NCI-H1092 (cell line): Measurements from ENCODE around the gene PRR12.
A peak's percentile ranks its signal among the peaks of the same experiment; 100 is the strongest.

Source experiments
- DNase-seq: peaks from one replicate; lab custom pipeline; 2025; lab: John Stamatoyannopoulos, UW

Gene PRR12

DNA sequence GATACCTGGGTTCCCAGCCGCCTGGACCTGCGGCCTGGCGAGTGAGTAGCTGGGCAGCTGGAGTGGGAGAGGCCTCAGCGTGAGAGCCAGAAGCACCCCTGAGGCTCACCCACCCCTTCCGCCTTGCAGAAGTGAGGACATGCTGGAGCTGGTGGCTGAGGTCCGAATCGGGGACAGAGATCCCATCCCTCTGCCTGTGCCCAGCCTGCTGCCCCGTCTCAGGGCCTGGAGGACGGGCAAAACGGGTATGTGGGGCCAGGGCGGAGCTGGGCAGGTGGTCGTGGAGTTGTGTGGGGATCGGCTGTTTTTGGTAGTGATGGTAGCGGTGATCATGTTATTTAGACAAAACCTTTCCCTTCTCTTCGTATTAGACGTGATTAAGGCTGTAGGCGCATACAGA lies 55.6 kb downstream of the PRR12 start:
- DNase-seq, result no peak

DNA sequence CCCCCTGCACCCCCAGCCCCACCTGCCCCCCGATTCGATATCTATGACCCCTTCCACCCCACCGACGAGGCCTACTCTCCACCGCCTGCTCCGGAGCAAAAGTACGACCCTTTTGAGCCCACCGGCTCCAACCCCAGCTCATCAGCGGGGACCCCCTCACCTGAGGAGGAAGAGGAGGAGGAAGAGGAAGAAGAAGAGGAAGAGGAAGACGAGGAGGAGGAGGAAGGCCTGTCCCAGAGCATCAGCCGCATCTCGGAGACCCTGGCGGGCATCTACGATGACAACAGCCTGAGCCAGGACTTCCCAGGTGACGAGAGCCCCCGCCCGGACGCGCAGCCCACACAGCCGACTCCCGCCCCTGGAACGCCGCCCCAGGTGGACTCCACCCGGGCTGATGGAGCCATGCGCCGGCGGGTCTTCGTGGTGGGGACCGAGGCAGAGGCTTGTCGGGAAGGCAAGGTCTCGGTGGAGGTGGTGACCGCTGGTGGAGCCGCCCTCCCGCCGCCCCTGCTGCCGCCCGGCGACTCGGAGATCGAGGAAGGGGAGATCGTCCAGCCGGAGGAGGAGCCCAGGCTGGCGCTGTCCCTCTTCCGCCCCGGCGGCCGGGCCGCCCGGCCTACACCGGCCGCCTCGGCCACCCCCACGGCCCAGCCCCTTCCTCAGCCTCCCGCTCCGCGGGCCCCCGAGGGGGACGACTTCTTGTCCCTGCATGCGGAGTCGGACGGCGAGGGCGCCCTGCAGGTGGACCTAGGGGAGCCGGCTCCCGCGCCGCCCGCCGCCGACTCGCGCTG lies 60.2 kb downstream of the PRR12 start:
- DNase-seq, result no peak

DNA sequence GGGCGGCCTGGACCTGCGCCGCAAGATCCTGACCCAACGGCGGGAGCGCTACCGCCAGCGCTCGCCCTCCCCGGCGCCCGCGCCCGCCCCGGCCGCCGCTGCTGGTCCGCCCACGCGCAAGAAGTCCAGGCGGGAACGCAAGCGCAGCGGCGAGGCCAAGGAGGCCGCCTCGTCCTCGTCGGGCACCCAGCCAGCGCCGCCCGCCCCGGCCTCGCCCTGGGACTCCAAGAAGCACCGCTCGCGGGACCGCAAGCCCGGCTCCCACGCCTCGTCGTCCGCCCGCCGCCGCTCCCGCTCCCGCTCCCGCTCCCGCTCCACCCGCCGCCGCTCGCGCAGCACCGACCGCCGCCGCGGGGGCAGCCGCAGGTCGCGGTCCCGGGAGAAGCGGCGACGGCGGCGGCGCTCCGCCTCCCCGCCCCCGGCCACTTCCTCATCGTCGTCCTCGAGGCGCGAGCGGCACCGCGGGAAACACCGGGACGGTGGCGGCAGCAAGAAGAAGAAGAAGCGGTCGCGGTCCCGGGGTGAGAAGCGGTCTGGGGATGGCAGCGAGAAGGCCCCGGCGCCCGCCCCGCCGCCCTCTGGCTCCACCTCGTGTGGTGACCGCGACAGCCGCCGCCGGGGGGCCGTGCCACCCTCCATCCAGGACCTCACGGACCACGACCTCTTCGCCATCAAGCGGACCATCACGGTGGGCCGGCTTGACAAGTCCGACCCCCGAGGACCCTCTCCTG lies 61.0 kb downstream of the PRR12 start:
- DNase-seq, result no peak

- DNase-seq, result no peak
Observed at GRCh38 chr19:49652551-49653465, 61.8 kb downstream of the PRR12 start.

DNA sequence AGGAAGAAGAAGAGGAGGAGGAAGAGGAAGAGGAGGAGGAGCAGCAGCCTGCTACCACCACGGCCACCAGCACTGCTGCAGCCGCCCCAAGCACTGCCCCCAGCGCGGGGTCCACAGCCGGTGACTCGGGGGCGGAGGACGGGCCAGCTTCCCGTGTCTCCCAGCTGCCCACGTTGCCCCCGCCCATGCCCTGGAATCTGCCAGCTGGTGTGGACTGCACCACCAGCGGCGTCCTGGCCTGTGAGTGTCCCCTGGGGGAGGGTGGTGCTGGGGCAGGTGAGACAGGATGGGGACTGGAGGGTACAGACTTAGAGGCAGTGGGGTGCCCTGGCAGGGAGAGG lies 62.5 kb downstream of the PRR12 start:
- no peak for DNase-seq

DNA sequence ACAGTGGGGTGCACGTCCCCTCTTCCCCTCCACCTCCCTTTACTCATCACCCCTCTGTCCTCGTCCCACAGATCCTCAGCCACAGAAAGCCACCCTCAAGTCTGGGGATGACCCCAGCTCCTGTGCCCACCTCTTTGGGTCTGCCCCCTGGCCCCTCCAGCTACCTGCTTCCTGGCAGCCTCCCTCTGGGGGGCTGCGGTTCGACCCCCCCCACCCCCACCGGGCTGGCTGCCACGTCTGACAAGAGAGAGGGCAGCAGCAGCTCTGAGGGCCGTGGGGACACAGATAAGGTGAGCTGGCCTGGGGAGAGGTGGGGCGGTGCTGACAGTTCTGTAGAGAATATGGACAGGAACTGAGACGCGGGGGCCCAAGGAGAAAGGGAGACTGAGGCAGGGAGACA lies 63.6 kb downstream of the PRR12 start:
- no peak for DNase-seq

DNA sequence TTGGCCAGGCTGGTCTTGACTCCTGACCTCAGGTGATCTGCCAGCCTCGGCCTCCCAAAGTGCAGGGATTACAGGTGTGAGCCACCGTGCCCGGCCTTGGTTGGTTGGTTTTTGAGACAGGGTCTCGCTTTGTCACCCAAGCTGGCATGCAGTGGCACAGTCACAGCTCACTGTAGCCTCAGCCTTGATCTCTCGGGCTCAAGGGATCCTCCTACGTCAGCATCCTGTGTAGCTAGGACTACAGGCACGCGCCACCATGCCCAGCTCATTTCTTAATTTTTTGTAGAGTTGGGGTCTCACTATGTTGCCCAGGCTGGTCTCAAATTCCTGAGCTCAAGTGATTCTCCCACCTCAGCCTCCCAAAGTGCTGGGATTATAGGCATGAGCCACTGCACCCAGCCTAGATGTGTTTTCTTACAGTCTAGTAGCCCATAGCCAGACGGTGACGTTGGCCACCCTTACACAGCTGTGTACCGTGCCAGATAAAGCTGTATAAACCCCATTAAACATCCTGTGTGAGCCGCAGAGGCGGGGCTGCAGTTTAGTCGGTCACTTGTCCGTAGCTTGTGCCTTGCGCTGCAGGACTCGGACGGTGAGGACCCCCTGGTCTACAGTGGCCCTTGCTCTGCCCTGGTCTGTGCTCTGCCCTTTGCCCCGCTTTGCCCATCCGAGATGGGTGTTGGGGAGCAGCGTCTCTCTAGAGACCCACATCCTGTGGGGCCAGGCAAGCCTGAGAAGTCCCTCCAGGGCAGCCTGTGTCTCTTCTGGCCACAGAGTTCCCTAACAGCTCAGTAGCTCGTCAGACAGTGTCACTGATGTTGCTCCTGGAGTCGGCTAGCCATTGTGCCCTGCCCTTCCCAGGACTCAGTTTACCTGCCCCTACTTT lies 64.8 kb downstream of the PRR12 start:
- DNase-seq, result no peak

DNA sequence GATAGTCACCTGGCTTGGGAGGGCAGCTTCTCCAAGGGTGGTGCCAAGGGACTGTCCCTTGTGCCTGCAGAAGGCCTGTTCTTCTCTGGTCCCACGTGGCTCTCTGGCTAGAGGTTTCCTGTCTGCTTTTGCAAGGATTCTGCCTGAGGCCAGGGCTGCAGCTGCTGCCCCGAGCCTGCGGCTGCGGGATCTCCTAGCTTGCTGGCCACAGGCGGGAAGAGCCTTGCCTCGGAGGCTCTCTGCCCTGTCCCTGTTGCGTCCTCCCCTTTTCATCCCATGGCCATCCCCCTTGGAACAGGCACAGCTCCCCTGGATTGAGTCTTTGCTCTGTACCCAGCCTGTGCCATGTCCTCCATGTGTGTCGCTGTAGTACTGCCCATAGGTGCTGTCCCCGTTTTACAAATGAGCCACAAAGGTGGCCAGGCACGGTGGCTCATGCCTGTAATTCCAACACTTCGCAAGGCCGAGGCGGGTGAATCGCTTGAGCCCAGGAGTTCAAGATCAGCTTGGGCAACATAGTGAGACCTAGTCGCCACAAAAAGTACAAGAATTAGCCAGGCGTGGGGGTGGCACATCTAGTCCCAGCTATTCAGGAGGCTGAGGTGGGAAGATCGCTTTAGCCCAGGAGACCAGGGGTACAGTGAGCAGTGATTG lies 65.6 kb downstream of the PRR12 start:
- DNase-seq, result no peak

GRCh38 chr19:49657493-49658138 lies 66.6 kb downstream of the PRR12 start:
- DNase-seq, result no peak

DNA sequence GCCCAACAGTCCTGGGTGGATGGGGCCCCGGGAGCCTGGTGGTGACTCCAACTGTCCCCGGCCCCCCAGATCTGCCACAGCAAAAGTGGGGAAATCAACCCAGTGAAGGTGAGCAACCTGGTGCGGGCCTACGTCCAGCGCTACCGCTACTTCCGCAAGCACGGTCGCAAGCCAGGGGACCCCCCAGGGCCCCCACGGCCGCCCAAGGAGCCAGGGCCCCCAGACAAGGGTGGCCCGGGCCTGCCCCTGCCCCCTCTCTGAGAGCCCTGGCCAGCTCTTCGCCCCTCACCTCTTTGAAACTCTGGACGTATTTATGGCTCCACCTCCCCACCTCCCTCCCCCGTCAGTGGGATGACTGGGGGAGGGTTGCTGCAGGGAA lies 67.1 kb downstream of the PRR12 start:
- DNase-seq, result no peak

- DNase-seq, result no peak
Observed at GRCh38 chr19:49658566-49659442, 67.8 kb downstream of the PRR12 start.

GRCh38 chr19:49660338-49660961 lies 69.5 kb downstream of the PRR12 start:
- no peak for DNase-seq

DNA sequence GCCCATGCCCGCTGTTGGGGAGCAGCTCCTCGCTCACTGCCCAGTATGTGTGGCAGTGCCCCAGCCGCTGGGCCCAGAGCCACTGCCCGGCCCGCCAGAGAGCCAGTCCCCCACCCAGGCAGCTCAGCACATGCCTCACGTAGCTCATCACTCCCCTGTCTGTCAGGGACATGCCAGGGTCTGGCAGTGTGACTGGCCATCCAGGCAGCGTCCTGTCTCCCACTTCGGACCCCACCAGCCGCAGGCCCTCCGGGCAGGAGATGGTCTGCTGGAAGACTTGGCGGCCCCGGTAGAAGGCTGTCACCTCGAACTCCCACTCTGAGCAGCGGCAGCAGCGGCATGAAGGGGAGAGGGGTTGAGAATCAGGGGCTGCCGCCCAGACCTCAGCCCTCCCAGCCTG lies 71.0 kb downstream of the PRR12 start:
- no peak for DNase-seq

DNA sequence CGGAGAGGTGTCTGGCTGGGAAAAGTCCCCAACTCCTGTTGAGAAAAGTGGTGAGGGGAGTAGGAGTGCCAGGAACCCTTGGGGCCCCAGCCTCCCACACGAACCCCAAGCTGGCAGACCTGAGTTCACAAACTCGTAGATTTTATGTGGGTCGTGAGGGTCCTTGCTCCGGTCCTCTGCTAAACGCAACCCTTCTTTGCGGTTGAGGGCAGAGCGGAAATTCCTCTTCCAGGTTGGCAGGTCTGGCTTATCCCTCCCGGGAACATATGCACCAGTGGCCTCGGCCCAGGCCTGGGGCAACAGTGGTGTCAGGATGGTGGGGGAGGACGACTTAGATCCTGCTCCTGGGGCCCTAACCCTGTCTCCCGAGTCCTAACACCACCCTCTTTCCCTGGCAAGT lies 72.2 kb downstream of the PRR12 start:
- no peak for DNase-seq

DNA sequence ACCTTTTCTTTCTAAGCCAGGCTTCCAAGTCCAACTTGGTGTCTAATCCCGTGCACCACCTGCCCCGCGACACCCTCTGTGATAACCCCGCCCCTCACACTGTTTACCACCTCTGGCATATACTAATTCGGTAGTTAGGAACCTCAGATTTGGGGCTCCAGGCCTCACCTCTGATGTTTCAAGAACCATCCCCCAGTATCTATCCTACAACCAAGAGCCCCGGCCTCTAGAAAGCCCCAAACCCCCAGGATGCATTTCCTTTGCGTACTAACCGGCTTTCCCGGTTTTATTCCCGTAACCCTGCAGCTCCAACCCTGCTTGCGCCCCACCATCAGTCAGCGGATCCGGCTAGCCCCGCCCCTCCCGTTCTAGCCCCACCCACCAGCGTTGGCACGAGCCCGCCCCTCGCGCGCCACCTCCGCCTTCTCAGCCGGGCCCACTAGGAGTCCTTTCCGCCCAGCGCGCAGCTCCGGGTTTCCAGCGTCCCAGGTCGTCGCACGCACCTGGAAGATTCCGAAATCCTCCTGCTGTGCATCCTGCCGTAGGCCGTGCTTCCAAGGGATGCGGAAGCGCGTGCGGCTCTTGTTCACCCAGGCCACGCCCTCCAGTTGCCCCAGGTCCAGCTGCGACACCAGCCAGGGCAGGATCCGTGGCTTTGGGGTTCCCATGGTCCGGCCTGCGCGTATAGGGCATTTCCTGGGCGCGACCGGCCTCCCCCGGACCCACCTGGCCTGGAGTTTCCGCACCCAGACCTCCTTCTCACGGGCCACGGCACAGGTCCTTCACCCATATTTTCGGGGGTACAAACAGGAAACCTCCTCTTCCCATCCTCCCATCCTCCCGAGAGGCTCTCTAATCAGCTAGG lies 73.4 kb downstream of the PRR12 start:
- DNase-seq, result peak; percentile 34

- no peak for DNase-seq
Observed at GRCh38 chr19:49665036-49665350, 74.0 kb downstream of the PRR12 start.

GRCh38 chr19:49665351-49666119 lies 74.6 kb downstream of the PRR12 start, which contains the start of the genes BCL2L12 and IRF3:
BCL2L12 (plus strand) TSS chr19:49665933; CDS start chr19:49666693, 760 bp downstream.
IRF3 (minus strand) TSS chr19:49665857; CDS start chr19:49664838, 1,019 bp downstream.
- DNase-seq, result peak; percentile 61
